Breast epithelium (tissue), 4 donors: ENCODE measurements around the gene TCF23. TPM values are rescaled to one million over a fixed set of nuclear protein-coding genes. Genes with fewer than 3 reads are reported as not detected.
A peak's percentile ranks its signal among the peaks of the same experiment; 100 is the strongest.
"Not testable (repeated sequence)": the region's sequence is repeated elsewhere in the genome, so short reads cannot be mapped to it uniquely, and the experiment has no call there.

Experiments used
- DNase-seq, 2 donors: peaks; one replicate each; pipeline ENCODE4 v3.0.0-alpha.2; 2019; ENCODE audit warnings: low spot score in 2 of 2
- H3K27ac ChIP-seq, 2 donors: fragments of 200-600 bp; sonication (generic) in 1 of 2; one replicate each; pipeline ENCODE4 v1.5.1; 2016 to 2019; ENCODE audit warnings: mild to moderate bottlenecking in 1 of 2
- H3K27me3 ChIP-seq, 2 donors: fragments of 200-600 bp; sonication (generic) in 1 of 2; one replicate each; pipeline versions ENCODE4 v1.5.1 to v1.6.0; 2017 to 2019; ENCODE audit warnings: control low read depth in 1 of 2, mild to moderate bottlenecking in 1 of 2
- H3K36me3 ChIP-seq: fragments of 200-600 bp; one replicate; pipeline ENCODE4 v1.5.1; 2019
- H3K4me1 ChIP-seq, 2 donors: fragments of 200-600 bp; sonication (generic); one replicate each; pipeline ENCODE4 v1.5.1; 2016 to 2019; ENCODE audit warnings: control low read depth in 1 of 2
- H3K4me3 ChIP-seq, 3 donors: fragments of 200-600 bp; sonication (generic); 1 replicate in 2 of 3; 2 replicates in 1 of 3; pipeline ENCODE4 v1.5.1; 2016 to 2019; ENCODE audit warnings: mild to moderate bottlenecking in 3 of 3, moderate library complexity in 2 of 3
- H3K9me3 ChIP-seq, 2 donors: fragments of 200-600 bp; sonication (generic) in 1 of 2; one replicate each; pipeline ENCODE4 v1.5.1; 2016 to 2019; ENCODE audit warnings: control low read depth in 1 of 2
- POLR2A ChIP-seq: fragments of 450-650 bp; IDR thresholded peaks from one replicate; pipeline ENCODE4 v1.6.1; 2016; ENCODE audit warnings: antibody characterized with exemption, mild to moderate bottlenecking, moderate library complexity
- POLR2AphosphoS5 ChIP-seq, 3 donors: sonication (generic); formaldehyde crosslinking; IDR thresholded peaks; one replicate each; pipeline ENCODE4 v1.6.1; 2017; ENCODE audit warnings: antibody characterized with exemption in 3 of 3
- intact Hi-C: fragments of 100-400 bp; cut with DNase I; formaldehyde crosslinking; loops from one replicate; pipeline ENCODE4 v1.15.1; 2023; ENCODE audit warnings: low total_unique reads
- total RNA-seq, 3 donors: library from RNA; depleted of rRNA; stranded (reverse); fragments of >200 nt; gene quantifications; one replicate each; pipeline ENCODE4 v1.1.0, GENCODE V29; 2016
- TF ChIP-seq, protein P1 (sequence below), 3 donors: fragments of 450-650 bp; IDR thresholded peaks; one replicate each; pipeline ENCODE4 v1.5.1; 2016 to 2017; ENCODE audit warnings: antibody characterized with exemption in 3 of 3, mild to moderate bottlenecking in 3 of 3, moderate library complexity in 3 of 3

TCF23 gene
- total RNA-seq, 3 donors from 2014 or later = not detected

DNA sequence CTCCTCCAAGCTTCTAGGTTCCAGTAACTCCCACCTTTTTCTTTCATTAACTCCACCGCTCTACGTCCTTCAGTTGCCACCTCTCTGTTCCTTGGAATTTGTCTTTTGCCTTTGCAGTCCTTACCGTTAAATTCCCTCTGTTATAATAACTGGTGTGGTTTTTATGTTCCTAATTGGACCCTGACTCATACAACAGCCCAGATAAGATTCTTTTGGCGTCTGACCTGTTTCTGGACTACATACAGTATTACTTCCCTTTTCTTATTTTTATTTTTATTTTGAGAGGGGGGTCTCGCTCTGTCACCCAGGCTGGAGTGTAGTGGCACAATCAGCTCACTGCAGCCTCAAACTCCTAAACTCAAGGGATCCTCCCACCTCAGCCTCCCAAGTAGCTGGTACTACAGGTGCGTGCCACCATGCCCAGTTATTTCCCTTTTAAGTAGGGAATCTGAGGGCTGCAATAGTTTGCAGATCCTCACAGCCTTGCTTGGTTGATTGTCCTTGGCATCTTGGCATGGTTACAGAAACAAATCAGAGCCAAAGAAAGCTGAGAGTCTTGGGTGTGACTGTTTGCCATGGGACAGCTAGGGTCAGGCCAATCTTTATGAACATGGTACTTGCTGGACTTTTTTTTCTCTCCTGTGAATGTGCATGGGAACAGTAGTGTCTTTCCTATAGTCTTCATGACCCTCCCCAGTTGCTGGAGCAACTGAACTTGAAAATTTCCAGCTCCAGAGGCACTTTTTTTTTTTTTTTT lies 22.0 kb downstream of the TCF23 start:
- peaks cover 0 to 3% of the 10 kb centered on the region in 2 donors for H3K4me1 ChIP-seq
- TF ChIP-seq POLR2AphosphoS5 (IDR thresholded peaks at IDR 0.05) = no peak
- no peak for TF ChIP-seq POLR2A
- TF ChIP-seq, protein P1, sequence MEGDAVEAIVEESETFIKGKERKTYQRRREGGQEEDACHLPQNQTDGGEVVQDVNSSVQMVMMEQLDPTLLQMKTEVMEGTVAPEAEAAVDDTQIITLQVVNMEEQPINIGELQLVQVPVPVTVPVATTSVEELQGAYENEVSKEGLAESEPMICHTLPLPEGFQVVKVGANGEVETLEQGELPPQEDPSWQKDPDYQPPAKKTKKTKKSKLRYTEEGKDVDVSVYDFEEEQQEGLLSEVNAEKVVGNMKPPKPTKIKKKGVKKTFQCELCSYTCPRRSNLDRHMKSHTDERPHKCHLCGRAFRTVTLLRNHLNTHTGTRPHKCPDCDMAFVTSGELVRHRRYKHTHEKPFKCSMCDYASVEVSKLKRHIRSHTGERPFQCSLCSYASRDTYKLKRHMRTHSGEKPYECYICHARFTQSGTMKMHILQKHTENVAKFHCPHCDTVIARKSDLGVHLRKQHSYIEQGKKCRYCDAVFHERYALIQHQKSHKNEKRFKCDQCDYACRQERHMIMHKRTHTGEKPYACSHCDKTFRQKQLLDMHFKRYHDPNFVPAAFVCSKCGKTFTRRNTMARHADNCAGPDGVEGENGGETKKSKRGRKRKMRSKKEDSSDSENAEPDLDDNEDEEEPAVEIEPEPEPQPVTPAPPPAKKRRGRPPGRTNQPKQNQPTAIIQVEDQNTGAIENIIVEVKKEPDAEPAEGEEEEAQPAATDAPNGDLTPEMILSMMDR (IDR thresholded peaks at IDR 0.05) = no peak
- H3K27me3 ChIP-seq = no peaks in the 10 kb centered on the region
- H3K9me3 ChIP-seq = no peaks in the 10 kb centered on the region
- no peak overlapping the region for H3K4me3 ChIP-seq
- no peak overlapping the region for H3K27ac ChIP-seq
- intact Hi-C loops = no loop called here
- H3K36me3 ChIP-seq = no peaks in the 10 kb centered on the region
- DNase-seq = no peak

DNA sequence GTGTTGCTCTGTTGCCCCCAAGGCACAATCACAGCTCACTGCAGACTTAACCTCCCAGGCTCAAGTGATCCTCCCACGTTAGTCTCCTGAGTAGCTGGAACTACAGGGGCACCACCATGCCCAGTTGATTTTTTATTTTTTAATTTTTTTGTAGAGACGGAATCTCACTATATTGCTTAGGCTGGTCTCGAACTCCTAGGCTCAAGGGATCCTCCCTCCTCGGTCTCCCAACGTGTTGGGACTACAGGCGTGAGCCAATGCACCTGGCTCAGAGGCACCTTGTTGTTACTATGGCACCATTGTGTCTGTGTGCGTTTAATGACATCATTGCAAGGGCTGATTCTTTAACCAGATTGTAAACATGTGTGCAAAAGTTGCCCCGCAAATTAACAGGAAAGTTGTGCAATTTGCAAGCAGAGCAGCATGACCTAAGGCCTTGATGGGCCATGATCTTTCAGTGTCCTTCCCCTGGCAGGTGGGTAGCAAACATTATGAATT lies 22.6 kb downstream of the TCF23 start:
- TF ChIP-seq POLR2AphosphoS5 (IDR thresholded peaks at IDR 0.05) (no peak), POLR2A (no peak)
- TF ChIP-seq, protein P1 (IDR thresholded peaks at IDR 0.05) = no peak
- Histone ChIP-seq H3K27ac (no peak overlapping the region), H3K27me3 (no peaks in the 10 kb centered on the region), H3K4me1 (peaks cover 0 to 3% of the 10 kb centered on the region in 2 donors), H3K9me3 (no peaks in the 10 kb centered on the region), H3K4me3 (no peak overlapping the region), H3K36me3 (no peaks in the 10 kb centered on the region)
- intact Hi-C loops = no loop called here
- DNase-seq = no peak

DNA sequence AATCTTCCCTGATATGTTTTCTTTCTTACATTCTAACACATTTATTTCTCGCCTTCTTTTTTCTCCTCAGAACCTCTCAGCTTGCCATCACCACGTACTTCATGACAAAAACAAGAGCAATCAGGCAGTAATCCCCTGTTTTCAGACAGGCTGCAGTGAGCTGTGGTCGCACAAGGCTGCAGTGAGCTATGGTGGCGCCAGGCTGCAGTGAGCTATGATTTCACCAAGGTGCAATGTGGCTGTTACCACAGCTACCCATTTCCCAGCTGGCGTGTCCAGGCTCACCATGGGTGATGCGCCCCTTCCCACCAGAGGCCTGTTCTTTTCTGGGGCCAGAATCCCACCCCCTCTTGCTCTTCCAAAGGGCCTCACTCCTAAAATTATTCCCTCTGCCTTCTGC lies 25.8 kb downstream of the TCF23 start:
- peak overlapping the region in 1 of 2 donors; percentile 69 for H3K27ac ChIP-seq
- no peak for TF ChIP-seq POLR2AphosphoS5 (IDR thresholded peaks at IDR 0.05)
- TF ChIP-seq, protein P1 (IDR thresholded peaks at IDR 0.05) = no peak
- no peak for TF ChIP-seq POLR2A

DNA sequence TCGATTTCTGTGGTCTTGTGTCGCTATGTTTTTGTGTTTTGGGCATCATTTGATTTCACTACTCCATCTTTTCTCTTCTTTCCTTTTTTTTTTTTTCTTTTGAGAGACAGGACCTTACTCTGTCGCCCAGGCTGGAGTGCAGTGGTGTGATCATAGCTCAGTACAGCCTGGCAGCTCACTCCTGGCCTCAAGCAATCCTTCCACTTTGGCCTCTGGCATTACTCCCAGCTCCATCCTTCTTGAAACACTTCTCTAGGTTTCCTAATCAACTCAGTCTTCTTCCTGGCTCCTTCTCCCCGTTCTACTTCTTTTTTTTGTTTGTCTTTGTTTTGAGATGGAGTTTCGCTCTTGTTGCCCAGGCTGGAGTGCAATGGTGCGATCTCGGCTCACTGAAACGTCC lies 26.5 kb downstream of the TCF23 start:
- Histone ChIP-seq H3K27me3 (no peaks in the 10 kb centered on the region), H3K27ac (peak overlapping the region in 1 of 2 donors; percentile 52)
- intact Hi-C loops = loop anchor here (5.0 kb wide), 1 partner anchor 42 kb away; the partner anchor contains the start of gene CAD

More for the DNA sequence above, 25.8 kb downstream of the TCF23 start:
- DNase-seq = no peak
- Histone ChIP-seq H3K36me3 (no peaks in the 10 kb centered on the region), H3K9me3 (no peaks in the 10 kb centered on the region), H3K4me3 (no peak overlapping the region), H3K27me3 (no peaks in the 10 kb centered on the region), H3K4me1 (peaks cover 0 to 3% of the 10 kb centered on the region in 2 donors)
- intact Hi-C loops = loop anchor here (5.0 kb wide), 1 partner anchor 43 kb away; the partner anchor contains the start of gene CAD

DNA sequence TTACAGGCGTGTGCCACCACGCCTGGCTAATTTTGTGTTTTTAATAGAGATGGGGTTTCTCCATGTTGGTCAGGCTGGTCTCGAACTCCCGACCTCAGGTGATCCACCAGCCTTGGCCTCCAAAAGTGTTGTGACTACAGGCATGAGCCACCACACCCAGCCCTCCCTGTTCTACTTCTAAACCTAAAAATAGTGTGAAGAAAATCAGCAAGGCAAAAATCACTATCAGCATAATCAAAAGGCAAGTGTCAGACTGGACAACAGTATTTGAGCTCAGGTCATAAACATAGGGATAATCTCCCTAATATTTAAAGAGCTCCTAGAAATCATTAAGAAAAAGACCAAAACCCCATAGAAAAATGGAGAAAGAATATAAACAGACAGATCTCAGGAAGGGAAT lies 27.0 kb downstream of the TCF23 start:
- H3K27ac ChIP-seq = peak overlapping the region in 1 of 2 donors; percentile 52
- DNase-seq = not testable (repeated sequence)
- intact Hi-C loops = loop anchor here (5.0 kb wide), 1 partner anchor 42 kb away; the partner anchor contains the start of gene CAD

More for the DNA sequence above, 26.5 kb downstream of the TCF23 start:
- no peaks in the 10 kb centered on the region for H3K9me3 ChIP-seq
- TF ChIP-seq POLR2AphosphoS5 (IDR thresholded peaks at IDR 0.05) = no peak
- TF ChIP-seq, protein P1 (IDR thresholded peaks at IDR 0.05) = no peak
- no peak for TF ChIP-seq POLR2A
- peaks cover 0 to 3% of the 10 kb centered on the region in 2 donors for H3K4me1 ChIP-seq
- H3K36me3 ChIP-seq = no peaks in the 10 kb centered on the region
- DNase-seq = no peak
- no peak overlapping the region for H3K4me3 ChIP-seq

More for the DNA sequence above, 27.0 kb downstream of the TCF23 start:
- H3K4me1 ChIP-seq, H3K9me3 ChIP-seq, H3K36me3 ChIP-seq, H3K27me3 ChIP-seq, H3K4me3 ChIP-seq: not testable (repeated sequence)
